GM19463 (cell line): ENCODE data around the gene AQP6.
"Not testable (repeated sequence)": the region's sequence is repeated elsewhere in the genome, so short reads cannot be mapped to it uniquely, and the experiment has no call there.

ENCODE experiments used
- ATAC-seq: cut with Tn5 transposase; IDR thresholded peaks from one replicate; pipeline ENCODE4 v1.9.1; 2021; ENCODE audit warnings: mild to moderate bottlenecking, moderate library complexity; ENCODE audit not compliant: unreplicated experiment

Gene AQP6

GRCh38 chr12:49969027-49969426 is 3.7 kb upstream of the AQP6 start:
- ATAC-seq: no peak

GRCh38 chr12:49969651-49970429 is 2.9 kb upstream of the AQP6 start:
- ATAC-seq: no peak

- ATAC-seq: no peak
These were observed 2.1 kb upstream of the AQP6 start for GRCh38 chr12:49970658-49971057.

GRCh38 chr12:49971141-49971540 is 1.6 kb upstream of the AQP6 start:
- ATAC-seq: no peak

GRCh38 chr12:49972129-49972528 is 618 bp upstream of the AQP6 start:
- no peak for ATAC-seq

GRCh38 chr12:49973361-49973830 is 649 bp downstream of the AQP6 start:
- no peak for ATAC-seq

- no peak for ATAC-seq
These were observed 1.5 kb downstream of the AQP6 start for GRCh38 chr12:49974231-49974675.

- no peak for ATAC-seq
These were observed 2.0 kb downstream of the AQP6 start for GRCh38 chr12:49974677-49975317.

- ATAC-seq: no peak
These were observed 2.6 kb downstream of the AQP6 start for GRCh38 chr12:49975318-49975761.

GRCh38 chr12:49976557-49976956 is 3.8 kb downstream of the AQP6 start:
- ATAC-seq: no peak

- no peak for ATAC-seq
These were observed 5.4 kb downstream of the AQP6 start for GRCh38 chr12:49978125-49978524.

GRCh38 chr12:49979016-49979586 is 6.4 kb downstream of the AQP6 start:
- ATAC-seq: no peak

- ATAC-seq: no peak
These were observed 7.0 kb downstream of the AQP6 start for GRCh38 chr12:49979791-49980190.

GRCh38 chr12:49980501-49981349 is 8.0 kb downstream of the AQP6 start:
- no peak for ATAC-seq

GRCh38 chr12:49982246-49983087 is 9.7 kb downstream of the AQP6 start:
- ATAC-seq: no peak

- no peak for ATAC-seq
These were observed 11.1 kb downstream of the AQP6 start for GRCh38 chr12:49983892-49984291.

- ATAC-seq: no peak
These were observed 12.0 kb downstream of the AQP6 start for GRCh38 chr12:49984476-49985359.

GRCh38 chr12:49985981-49986380 is 13.2 kb downstream of the AQP6 start:
- ATAC-seq: no peak

GRCh38 chr12:49986476-49986875 is 13.7 kb downstream of the AQP6 start:
- ATAC-seq: not testable (repeated sequence)
